Cortex of kidney (tissue), 1 donor: ENCODE results near the gene TMEM132D.

Source experiments
- DNase-seq: peaks from one replicate; lab custom pipeline; 2025; lab: John Stamatoyannopoulos, UW

Gene TMEM132D

DNA sequence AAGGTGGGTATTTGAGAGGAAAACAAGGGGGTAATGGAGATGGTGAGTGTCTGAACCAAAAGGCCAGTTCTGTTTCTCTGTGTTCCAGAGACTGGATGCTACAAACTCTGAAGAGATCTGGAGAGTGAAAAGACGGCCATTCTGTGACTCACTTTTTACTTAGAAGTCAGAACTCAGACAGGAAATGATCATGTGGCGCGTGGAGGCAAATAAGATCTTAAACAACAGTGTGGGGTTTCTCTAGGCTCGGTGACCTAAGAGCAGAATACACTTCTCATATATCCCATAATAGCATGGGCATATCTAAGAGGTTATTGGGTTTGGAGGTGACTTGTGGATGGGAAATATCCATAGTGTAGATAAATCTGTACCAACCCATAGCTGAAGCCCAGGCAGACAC, 463.5 kb downstream of the TMEM132D start:
- DNase-seq = no peak

DNA sequence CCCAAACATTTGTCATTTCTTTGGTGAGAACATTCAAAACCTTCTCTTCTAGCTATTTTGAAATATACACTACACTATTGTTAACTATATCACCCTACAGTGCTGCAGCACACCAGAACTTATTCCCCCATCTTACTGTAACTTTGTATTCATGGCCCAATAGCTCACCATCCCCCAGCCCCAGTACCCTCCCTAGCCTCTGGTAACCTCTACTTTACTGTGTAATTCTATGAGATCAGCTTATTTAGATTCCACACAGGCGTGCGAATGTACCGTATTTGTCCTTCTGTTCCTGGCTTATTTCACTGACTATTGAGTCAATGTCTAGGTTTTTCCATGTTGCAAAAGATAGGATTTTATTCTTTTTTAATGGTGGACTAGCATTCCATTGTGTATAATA, 469.0 kb downstream of the TMEM132D start:
- no peak for DNase-seq

DNA sequence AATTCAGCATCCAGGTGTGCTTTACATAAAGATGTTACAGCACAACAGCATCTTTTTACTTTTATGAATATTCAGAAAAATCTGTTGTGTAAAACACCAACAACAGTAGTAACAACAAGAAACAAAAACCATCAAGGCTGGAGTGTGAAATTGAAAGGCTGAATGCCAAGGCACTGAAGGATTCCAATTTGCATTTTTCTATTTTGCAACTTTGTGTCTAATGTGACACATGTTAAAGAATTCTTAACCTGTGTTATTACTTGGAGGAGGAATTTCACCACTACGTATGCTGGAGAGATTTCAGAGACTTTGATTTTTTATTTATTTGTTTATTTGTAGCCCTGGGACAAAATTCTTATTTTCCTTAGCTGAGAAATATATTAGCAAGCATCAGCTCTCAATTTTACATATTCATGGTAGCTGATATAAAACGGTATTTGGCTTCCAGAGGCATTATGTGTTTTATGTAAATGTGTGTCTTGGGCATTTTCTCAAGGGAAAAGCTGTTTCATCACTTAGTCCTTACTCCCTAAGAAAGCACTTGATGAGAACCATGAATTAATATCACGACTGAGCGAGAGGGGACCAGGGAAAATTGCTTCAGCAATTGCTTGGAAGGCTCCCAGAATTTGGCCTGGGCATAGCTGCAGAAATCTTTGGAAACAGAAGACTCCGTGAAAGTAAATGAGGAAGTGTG, 475.4 kb downstream of the TMEM132D start:
- DNase-seq = no peak

DNA sequence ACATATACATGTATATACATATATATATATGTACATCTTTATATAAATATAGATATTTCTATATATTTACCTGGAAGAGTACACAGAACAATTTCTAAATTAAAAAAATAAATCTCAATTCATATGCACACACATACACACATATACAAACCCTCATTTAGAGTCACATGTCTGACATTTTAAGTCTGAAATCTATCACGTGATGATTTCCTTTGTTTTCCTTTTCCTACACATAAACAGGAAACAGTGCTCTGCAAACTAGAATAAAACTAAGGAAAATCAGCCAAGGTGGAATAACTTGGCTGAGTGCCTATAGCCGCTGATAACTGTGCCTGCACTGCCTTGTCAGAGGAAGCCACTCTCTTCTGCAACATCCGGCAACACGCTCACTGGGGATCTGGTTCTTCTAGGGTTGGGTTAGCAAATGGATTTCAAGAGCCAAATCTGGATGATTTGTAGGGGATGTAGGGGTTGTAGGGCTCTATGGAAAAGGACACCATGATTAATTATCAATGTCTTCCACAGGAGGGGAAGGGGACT, 480.7 kb downstream of the TMEM132D start:
- DNase-seq = no peak

DNA sequence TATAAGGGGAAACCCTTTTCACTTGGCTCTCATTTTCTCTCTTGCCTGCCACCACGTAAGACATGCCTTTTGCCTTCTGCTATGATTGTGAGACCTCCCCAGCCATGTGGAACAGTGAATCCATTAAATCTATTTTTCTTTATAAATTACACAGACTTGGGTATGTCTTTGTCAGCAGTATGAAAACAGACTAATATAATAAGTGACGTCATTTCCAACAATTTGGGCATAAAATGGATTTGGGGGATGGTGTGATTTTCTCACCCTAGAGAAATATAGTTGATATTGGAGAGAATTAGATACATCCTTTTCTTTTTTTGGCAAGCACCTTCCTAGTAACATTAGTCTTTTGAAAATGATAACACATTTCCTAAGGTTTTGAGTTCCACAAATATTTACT, 490.5 kb downstream of the TMEM132D start:
- DNase-seq = no peak

DNA sequence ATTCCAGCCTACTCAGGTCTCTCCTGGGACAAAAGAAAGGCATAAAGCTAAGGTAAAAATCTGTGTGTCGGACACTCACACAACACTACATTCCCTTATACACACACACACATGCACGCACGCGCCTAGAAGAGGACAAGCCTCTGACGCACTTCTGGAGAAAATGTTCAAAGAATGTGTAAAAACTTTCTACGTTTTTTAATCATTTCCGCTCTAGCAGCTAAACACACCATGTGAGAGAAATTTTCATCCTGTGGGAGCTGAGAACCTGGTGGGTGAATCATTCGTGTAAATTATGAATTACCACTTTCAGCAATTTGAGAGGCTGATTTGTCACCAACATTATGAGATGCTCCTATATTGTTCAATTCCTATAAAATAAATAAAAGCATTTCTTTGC, 494.5 kb downstream of the TMEM132D start:
- no peak for DNase-seq

DNA sequence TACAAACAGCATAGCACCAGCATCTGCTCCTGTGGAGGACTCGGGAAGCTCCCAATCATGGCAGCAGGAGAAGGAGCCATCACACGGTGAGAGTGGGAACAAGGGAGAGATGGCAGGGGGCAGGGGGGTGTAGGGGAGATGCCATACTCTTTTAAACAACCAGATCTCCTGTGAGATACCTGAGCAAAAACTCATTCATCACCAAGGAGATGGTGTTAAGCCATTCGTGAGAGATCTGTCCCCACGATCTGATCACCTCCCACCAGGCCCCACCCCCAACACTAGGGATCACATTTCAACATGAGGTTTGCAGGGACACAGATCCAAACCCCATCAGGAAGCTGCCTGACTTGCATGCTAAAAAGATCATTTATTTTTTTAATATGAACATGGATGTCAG, 499.3 kb downstream of the TMEM132D start:
- no peak for DNase-seq

DNA sequence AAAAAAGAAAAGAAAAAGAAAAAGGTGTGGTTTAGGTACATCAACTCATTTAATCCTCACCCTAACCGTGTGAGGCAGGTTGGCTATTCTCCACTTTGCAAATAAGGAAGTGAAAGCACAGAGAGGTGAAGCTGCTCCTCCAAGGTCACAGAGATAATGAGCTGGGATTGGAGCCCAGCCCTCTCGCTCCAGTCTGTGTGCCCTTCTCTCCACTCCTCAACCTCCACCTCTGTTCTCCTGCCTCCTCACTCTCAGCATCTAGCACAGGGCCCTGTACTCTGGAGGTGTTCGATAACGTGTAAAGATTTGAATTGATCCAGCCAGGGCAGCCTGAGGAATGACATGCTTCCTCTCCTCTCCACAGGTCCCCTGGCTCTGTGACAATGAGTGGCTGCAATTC, 502.3 kb downstream of the TMEM132D start:
- no peak for DNase-seq

DNA sequence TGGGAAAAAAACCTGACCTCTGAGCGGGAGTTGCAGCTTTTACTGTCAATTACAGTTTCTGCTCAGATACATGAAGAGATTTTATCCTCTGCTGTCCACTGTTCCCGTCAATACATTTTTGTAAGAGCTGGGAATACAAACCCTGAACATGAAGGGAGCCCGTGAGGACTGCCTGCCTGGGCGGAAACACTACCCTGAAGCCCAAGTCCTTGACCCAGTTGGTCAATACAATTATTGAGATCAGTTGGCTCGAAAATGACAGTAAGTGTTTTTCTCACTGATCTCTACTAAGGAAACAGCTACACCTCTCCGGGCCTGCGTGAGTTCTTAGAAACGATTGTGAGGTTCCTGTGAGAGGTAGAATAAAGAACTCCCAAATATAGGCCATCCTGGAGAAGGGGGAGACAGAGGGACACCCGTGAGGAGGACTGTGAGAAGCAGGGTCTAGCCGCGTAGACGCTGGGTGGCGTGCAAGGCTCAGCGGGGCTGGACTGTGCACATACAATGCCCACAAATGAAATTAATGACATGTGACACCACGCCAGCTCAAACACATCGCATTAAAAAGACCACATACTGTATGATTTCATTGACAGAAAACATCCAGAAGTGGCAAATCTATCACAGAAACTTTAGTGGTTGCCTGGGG, 509.5 kb downstream of the TMEM132D start:
- no peak for DNase-seq

DNA sequence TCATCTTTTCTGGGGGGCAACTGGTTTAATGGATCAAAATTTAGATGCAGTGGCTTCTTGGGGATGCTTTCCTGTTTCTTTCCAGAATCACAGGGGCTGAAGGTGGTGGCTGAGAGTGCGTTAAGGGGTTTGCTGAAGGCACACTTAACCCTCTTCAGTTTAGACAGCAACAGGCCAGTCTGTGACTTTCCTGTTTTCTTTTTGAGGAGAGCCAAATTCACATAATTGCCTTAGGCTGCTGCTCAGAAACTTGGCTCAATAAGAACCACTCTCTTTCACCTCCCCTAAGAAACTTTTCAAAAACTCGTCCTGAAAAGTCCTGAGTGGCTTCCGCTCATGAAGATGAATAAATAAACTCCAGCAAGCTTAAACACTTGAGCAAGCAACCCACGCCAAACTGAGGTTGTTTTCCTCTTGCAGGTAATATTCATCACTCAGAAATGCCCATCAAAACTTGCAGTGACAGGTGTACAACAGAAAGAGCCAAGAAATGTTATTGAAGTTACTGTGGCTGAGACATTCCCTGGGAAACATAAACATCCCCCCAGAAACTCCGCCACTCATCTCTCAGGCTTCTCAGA, 510.4 kb downstream of the TMEM132D start:
- no peak for DNase-seq

DNA sequence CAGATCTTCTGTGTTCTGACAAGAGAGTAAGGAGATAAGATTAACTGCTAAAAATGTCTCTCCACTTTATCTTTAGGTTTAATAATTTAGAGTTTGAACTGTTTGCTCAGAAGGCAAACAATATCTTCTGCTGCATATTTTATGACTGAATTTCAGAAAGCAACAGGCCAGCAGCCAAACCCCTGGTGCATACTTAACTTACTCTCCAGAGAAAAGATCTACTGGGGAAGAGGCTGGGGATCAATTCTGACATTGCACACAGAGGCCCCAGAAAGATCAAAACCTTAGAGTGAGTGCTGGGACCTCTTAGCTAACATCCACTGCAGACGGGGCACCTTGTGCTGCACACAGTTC, 518.2 kb downstream of the TMEM132D start:
- no peak for DNase-seq

DNA sequence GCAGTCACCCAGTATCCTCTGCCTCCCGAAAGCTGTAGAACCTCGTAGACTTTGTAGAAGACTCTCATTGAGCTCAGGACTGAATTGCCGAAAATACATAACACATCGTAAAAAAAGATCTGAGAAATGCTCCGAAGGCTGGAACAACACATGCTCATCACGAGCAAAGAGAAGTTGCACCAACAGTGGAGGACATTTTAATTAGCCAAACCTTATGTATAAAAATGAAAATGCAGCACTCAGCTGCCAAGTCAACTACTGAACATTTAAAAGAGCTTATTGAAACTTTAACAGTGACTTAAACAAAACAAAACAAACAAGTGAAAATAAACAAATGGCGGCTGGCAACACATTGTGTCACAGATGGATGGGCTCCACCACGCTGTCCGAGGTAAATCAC, 519.9 kb downstream of the TMEM132D start:
- no peak for DNase-seq

DNA sequence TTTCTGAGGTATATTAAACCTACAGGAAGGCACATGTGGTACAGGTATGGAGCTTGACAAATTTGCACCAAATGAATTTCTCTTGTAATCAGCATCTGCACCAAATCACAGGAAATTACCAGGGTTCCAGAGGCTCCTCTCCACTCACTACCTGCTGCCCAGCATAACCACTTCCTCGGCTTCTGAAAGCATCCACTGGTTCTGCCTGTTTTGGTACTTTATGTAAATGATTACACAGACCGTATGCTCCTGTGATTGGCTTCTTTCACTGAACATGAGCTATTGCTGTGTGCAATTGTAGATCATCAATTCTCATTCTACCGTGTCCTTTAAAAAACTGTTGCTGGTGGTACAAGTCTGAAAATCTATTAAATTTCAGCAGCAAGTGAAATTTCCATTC, 522.1 kb downstream of the TMEM132D start:
- no peak for DNase-seq

DNA sequence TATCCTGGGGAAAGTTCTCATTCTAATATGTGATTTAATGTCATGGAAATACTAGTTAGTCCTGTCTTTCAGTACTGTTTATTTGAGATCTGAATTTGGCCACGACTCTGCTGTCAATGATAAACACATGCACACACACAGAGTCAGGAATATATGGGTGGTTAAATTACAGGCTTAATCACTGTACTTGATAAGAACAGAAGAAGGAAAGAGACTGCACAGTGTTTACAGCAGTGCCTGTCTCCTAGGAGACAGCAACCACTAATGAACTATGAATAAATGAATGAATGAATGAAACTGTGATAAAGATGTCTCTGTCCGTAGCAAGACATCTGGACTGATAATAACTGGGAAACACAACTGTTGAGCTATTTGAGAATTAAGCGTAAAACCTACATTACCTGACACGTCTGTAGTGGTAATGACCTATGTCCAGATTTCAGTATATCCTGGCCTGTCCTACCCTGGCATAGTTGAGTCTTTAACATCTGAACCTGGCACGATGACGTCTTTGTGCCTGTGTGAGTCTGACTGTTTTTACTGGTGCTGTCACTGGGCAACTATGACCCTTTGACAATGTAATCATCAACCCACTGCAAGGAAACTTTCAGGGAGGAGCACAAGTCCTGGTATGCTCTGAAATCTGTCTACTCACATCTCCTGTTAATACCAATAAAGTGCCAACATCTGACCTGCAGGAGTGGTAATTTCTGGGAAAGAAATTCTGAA, 524.6 kb downstream of the TMEM132D start:
- DNase-seq = no peak

DNA sequence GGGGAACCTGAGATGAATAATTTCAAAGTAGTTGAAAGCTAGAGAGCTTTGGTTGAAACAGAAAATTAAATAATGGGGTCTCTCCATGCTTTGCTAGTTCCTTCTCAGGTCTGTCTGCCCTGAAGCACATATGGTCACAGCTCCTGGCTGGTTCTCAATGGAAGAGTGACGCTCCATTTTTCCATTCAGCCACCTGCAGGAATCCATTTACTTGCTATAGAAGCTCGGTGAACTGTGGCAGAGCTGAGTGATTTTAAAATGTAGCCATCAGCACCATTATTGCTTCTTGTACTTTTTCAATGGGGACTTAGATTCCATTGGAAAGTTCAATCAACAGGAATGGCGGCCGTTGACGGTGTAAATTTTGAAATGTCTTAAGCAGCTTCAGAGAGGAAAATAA, 525.3 kb downstream of the TMEM132D start:
- no peak for DNase-seq

DNA sequence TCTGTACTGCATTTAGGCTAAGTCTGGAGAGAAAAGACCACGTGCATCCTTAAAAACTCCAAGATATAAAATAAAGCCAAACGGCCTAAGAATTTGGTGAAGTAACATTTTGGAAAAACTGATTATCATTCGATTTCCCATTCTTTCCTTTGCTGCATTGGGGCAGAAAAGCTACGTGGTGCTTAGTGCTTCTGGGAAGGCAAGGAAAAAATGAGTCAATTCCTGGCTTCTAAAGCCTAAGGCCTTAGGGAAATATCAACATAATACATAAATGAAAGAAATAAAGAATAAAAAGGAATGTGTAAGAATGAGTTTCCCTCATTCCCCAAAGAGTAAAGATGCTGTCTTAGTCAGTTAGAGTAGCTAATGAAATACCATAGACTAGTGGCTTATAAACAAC, 530.1 kb downstream of the TMEM132D start:
- DNase-seq = no peak

DNA sequence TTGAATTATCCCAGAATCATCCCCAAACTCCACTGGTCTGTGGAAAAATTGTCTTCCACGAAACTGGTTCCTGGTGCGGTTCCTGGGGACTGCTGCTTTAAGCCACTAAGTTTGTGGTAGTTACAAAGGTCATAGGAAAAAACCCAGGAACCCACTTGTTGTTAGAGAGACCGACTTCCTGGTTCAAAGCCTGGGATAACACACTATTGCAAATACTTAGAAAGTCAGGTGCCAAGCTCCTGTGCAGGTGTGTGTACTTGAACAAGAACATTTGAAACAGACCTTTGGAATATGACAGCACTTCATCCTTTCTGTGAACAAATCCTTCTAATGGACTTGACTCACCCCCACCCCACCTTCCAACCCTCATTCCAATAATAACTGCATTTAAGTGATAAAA, 530.9 kb downstream of the TMEM132D start:
- no peak for DNase-seq

DNA sequence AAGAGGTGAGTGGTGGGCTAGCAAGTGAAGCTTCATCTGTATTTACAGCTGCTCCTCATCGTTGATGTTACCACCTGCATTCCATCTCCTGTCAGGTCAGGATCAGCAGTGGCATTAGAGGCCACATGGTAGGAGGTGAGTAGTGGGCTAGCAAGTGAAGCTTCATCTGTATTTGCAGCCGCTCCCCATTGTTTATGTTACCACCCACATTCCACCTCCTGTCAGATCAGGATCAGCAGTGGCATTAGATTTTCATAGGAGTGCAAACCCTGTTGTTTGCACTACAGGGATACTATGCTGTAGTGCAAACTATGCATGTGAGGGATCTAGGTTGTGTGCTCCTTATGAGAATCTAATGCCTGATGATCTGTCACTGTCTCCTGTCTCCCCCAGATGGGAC, 531.5 kb downstream of the TMEM132D start:
- DNase-seq = no peak

DNA sequence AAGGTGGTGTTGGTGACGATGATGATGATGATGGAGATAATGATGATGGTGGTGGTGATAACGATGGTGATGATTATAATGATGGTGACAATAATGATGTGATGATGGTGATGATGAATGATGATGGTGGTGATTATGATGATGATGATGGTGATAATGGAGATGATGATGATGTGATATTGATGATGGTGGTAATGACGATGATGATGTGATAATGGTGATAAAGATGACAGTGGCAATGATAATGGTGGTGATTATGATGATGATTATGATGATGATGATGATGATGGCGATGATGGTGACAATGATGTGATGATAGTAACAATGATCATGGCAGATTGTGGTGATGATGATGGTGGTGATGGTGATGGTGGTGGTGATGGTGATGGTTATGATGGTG, 532.6 kb downstream of the TMEM132D start:
- DNase-seq = no peak

DNA sequence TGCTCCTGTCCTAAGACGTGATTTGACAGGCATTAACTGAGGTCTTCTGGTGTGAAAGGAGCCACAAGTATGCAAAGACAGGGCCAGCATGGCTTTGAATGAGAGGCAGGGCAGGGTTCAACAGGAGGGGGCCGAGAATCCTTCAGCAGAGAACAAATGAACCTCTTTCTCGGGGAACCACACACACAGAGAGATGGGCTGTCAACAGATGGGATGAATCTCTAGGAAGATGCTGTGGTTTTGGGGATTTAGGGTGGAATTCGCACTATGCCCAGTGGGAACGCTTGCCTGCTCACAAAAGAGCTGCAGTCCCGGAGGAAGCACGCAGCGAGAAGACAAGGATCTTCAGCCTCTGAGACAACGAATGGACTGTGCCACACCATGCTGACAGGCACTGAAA, 537.2 kb downstream of the TMEM132D start:
- DNase-seq = no peak

DNA sequence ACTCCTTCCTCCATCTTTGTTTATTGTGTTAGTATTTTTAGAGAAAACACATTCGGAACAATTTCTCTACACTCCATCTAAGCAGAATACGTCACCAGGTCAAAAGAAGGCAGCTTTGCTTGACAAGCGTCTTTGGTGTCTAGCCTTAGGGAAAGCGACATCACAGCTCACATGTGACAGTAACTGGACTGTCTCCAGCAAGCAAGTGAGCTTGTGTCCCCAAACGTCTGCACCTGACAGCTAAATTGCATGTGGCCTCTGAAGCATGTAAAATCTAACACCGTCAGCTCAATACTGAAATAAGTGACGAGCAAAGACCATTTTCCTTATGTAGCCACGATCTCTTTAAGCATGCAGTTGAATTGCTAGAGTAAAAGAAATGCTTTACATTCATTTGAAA, 540.8 kb downstream of the TMEM132D start:
- no peak for DNase-seq

DNA sequence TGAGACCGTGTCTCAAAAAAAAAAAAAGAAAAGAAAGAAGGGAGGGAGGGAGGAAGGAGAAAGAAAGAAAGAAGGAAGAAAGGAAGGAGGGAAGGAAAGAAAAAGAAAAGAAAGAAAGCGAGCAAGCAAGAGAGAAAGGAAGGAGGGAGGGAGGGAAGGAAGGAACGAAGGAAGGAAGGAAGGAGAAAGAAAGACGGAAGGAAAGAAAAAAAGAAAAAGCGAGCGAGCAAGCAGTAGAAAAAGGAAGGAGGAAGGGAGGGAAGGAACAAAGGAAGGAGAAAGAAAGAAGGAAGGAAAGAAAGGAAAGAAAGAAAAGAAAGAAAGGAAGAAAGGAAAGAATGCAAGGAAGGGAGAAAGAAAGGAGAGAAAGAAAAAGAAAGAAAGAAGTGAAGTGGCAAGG, 546.6 kb downstream of the TMEM132D start:
- DNase-seq = no peak

DNA sequence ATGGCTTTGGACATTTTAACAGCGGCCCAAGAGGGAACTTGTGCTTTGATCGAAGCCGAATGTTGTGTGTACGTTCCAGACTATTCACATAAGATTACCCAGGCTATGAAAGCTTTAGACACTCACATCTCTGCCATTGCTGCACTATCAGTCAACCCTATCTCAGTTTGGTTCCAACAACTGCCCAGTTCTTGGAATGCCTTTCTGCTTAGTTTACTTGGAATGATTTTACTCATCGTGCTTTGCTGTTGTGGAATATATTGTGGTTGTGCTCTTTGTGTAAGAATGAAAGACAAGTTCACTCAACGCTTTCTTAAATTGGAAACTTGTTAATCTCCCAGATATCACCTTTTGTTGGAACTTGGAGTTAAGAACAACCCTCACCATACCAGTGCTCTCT, 552.3 kb downstream of the TMEM132D start:
- no peak for DNase-seq
